ENCODE results near the gene GMCL1. TPM values are rescaled to one million over a fixed set of nuclear protein-coding genes. Genes with fewer than 3 reads are reported as not detected.

The GMCL1 gene
- total RNA-seq, 1 donor: 9.7 TPM

DNA sequence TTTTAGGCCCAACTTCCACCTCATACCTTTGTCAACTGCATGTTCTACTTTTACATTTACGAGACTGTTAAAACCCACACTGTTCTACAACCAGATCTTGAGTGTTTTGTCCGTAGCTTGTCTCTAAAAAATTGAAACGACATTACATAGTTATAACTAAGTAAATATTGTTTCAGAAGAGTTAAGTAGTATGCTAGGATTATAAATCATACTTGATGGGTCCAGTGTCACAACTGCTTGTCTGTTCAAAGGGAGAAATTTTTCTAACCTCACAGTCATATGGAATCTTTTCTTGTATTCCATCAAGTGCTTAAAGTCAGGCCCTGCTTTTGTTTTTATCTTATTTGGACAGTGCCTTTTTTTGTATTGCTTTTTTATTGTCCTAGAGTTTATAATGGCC is 4.3 kb downstream of the GMCL1 start:
- H3K4me3 ChIP-seq (ENCODE audit: low read depth, low read length): no peak overlapping the region
- TF ChIP-seq, protein P1, sequence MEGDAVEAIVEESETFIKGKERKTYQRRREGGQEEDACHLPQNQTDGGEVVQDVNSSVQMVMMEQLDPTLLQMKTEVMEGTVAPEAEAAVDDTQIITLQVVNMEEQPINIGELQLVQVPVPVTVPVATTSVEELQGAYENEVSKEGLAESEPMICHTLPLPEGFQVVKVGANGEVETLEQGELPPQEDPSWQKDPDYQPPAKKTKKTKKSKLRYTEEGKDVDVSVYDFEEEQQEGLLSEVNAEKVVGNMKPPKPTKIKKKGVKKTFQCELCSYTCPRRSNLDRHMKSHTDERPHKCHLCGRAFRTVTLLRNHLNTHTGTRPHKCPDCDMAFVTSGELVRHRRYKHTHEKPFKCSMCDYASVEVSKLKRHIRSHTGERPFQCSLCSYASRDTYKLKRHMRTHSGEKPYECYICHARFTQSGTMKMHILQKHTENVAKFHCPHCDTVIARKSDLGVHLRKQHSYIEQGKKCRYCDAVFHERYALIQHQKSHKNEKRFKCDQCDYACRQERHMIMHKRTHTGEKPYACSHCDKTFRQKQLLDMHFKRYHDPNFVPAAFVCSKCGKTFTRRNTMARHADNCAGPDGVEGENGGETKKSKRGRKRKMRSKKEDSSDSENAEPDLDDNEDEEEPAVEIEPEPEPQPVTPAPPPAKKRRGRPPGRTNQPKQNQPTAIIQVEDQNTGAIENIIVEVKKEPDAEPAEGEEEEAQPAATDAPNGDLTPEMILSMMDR (IDR thresholded peaks at IDR 0.05; ENCODE audit: insufficient read depth, low read length): no peak
- DNase-seq (ENCODE audit: low read depth): no peak

DNA sequence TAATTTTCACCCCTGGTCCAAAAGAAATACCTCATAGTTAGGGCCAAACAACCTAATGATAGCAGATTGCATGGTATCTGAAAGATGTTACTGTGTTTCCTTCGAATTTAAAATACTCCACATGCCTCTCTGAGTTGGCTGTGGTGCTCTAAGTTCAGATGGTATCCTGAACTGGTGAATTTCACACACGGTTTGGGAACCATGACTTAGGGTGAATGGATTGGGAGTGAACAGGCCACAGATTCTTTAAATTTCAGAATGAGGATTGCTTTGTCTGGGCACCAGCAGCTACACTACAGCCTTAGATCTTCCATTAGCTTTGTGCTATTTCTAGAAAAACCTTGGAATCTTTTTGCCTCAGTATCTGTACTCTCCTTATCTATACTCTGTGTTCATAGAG is 6.2 kb downstream of the GMCL1 start:
- H3K4me3 ChIP-seq (ENCODE audit: low read depth, low read length): no peak overlapping the region
- TF ChIP-seq, protein P1 (IDR thresholded peaks at IDR 0.05; ENCODE audit: insufficient read depth, low read length): no peak
- no peak for DNase-seq (ENCODE audit: low read depth)

DNA sequence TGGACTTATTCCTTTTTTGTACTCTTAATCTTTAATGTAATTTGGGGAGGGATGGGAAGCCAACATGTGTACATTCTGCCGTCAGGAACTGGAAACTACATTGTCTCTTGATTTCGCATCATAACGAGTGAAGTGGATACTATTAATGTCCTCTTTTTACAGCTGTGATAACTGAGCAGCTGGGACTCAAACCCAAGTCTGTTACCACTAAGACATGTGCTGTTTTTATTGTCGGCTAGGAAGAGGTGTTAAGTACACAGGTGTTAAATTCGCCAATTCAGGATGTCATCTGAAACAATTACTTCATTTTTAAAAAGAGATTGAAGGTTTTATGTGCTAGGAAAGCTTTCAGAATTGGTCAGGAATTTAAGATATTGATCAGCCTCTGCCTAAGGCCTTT is 6.9 kb downstream of the GMCL1 start:
- H3K4me3 ChIP-seq (ENCODE audit: low read depth, low read length): no peak overlapping the region
- no peak for DNase-seq (ENCODE audit: low read depth)
- TF ChIP-seq, protein P1 (IDR thresholded peaks at IDR 0.05; ENCODE audit: insufficient read depth, low read length): no peak

DNA sequence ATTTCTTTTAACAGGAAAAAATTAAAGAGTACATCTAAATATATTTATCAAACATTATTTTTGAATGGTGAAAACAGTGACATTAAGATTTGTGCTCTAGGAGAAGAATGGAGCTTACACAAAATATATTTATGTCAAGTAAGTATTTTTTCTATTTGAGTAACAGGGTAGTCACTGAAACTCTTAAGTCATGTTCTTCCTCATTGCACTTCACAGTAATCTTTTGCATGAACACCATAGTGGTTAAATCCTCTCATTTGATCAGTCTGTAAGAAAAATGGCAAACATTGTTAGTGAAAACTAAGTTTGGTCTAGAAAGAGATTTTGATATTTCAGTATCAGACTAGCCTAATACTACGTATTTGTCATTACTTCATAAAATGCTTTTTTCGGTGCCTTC is 8.1 kb downstream of the GMCL1 start:
- DNase-seq (ENCODE audit: low read depth): no peak
- H3K4me3 ChIP-seq (ENCODE audit: low read depth, low read length): no peak overlapping the region
- TF ChIP-seq, protein P1 (IDR thresholded peaks at IDR 0.05; ENCODE audit: insufficient read depth, low read length): no peak

DNA sequence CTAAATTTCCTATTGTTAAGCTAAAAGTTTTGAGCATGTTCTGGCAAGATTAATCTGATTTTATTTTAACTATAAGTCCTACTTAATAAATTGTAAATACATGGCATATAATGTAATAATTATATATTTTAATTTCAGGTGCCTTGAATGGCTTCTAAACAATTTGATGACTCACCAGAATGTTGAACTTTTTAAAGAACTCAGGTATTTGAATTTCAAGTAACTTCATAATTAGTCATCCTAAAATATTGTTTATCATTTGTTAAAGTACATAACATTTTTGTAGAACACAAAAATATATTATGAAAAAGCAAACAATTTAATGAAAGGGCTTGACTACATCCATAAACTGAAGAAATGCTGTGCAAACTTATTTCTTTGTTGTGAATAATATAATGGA is 14.5 kb downstream of the GMCL1 start:
- TF ChIP-seq, protein P1 (IDR thresholded peaks at IDR 0.05; ENCODE audit: insufficient read depth, low read length): no peak
- H3K4me3 ChIP-seq (ENCODE audit: low read depth, low read length): no peak overlapping the region
- DNase-seq (ENCODE audit: low read depth): no peak

DNA sequence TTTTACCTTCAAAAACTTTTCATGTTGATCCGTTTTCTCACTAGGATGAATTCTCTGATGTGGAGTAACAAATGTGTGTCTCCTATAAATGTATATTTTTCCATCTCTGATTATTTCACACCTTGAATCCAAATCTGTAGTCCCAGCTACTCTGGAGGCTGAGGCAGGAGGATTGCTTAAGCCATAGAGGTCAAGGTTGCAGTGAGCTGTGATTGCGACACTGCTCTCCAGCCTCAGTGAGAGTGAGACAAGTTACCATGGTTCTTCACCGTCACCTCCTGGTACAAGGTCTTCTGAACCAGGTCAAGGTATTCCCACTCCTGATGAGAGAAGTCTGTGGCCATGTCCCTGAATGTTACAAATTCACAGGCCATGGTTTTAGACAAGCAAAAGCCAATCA is 15.1 kb downstream of the GMCL1 start:
- TF ChIP-seq, protein P1 (IDR thresholded peaks at IDR 0.05; ENCODE audit: insufficient read depth, low read length): no peak
- H3K4me3 ChIP-seq (ENCODE audit: low read depth, low read length): no peak overlapping the region
- no peak for DNase-seq (ENCODE audit: low read depth)
